GM21576 (cell line): Measurements from ENCODE around the gene BEGAIN.
"Not testable (repeated sequence)": the region's sequence is repeated elsewhere in the genome, so short reads cannot be mapped to it uniquely, and the experiment has no call there.

ENCODE experiments used
- ATAC-seq: cut with Tn5 transposase; IDR thresholded peaks from one replicate; pipeline ENCODE4 v1.9.1; 2021; ENCODE audit warnings: mild to moderate bottlenecking, moderate library complexity; ENCODE audit not compliant: unreplicated experiment

The BEGAIN gene

DNA sequence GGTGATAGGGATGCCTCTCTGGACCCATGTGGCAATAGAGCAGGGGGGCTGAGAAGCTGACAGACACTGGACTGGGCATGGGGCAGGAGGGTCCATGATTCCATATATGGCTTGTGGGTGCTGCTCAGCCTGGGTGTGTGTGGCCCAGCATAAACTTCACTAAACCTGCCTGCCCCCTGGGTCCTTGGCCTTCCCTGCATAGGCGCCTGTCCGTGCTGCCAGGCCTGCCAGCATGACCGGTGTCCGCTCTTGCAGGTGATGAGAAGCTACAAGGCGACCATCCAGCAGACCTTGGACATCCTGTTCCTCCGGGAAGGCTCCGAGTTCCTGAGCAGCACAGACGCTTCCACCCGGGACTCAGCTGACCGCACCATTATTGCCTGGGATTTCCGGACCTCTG is 61.6 kb downstream of the BEGAIN start:
- ATAC-seq, result no peak

DNA sequence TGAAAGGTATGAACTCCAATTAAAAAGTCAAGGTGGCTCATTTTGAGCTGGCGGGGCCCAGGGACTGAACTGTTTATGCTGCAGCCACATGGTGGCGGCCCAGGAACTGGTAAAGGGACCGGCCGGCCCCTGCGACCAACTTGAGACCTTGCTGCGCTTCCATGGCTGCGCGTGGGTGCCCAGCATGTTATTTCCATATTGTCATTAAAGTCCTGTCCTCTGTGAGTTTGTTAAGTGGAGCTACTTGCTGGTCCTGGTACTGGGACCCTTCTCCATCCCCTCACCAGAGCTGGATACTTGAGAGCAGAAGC is 62.3 kb downstream of the BEGAIN start:
- ATAC-seq, result no peak

DNA sequence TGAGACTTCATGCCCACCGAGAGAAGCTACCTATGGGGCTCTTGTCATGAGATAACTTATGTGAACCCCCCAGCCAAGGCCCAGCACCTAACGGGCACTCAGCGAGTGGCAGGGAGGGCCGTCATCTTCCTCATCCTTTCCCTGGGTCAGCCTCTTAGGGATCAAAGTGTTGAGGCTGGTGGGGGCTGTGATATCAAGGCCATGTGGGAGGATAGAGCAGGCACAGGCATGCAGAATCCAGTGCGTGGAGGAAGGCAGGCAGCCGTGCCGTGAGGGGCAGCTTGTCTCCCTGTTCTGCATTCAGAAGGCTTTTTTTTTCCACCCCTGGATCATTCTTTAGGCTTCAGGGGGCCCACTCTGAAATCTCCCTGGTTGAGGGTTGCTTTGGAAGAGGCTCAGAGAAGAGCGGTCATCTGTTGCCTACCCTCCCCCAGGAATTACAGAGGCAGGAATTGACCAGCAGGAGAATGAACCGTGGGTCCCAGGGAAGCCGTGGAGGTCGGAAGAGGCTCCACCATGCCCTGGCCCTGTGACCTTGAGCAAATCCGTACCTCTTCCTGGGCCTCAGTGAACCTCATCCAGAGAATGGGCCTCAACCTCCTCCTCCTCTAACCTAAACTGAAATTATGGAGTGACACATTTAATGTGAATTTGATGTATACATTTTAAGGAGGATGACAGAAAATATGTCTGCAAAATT is 62.8 kb downstream of the BEGAIN start:
- ATAC-seq, result no peak

DNA sequence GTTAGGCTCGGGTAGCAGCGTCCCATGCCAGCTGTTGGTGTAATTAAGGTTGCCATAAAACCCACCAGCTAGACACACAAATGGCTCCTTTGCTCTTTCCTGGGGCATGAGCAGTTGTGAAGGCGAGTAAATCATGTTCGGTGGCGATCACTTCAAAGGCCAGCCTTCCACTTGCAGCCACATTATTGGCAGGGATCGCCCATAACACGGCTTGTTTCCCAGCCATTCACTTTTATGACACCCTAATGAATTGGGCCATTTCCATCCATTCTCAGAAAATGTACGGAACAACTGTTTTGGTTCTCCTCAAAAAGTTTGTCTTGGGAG is 63.4 kb downstream of the BEGAIN start:
- ATAC-seq, result no peak

DNA sequence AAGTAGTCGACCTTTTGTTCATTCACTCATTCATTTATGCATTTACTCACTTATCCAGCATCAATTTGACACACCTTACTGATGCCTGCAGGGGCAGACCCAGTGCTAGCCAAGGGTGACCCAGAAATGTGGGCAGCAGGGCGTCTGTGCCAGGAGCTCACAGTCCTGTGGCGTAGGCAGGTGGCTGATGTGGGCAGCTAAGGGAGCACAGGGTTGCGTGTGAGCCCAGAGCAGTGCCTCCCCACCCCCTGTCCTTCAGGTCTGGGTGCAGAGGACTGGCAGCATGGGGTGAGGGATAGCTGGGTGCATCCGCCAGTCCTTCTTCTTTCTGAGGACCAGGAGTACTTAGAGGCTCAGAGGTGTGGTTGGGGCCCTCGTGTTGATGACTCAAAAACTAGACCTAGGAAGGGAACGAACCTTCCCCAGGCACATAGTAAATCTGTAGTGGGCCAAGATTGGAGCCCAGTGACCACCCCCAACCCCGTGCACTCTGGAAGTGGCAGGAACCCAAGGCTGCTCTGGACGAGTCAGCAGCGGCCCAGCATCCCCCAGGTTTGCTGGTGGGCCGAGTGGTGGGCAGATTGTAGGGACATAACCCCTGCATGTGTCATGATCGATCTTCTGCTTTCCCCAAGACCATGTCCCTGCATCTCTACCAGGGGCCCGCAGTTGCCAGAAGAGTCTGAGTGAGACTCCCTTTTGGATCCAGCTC is 63.9 kb downstream of the BEGAIN start:
- ATAC-seq, result no peak

DNA sequence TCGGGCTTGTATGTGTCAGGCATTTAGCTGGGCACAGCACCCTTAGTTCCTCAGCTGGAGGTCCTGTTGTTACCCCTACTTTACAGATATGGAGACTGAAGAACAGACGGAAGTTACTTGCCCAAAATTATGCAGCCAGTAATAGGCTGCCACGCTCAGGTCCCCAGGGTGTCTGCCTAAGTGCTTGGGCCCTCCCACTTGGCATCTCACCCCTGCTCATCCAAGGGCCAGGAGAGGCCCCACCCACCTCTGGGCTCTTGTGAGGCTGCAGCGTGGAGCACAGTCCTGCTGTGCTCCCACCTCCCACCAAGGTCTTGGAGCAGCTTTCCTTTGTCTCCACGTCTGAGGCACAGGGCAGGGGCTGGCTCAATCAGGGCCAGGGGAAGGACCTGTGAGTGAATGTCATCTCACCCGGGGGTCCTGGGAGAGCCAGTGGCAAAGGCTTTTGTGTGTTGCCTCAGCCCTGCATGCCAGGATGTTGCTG is 64.6 kb downstream of the BEGAIN start:
- no peak for ATAC-seq

DNA sequence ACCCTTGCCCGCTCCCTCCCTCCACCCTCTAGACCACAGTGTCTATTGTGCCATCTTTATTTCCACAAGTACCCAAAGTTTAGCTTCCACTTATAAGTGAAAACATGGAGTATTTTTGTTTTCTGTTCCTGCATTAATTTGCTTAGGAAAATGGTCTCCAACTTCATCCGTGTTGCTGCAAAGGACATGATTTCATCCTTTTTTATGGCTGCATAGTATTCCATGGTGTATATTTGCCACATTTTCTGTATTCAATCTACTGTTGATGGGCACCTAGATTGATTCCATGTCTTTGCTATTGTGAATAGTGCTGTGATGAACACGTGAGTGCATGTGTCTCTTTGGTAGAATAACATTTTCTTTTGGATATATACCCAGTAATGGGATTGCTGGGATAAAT is 81.2 kb downstream of the BEGAIN start:
- ATAC-seq, result not testable (repeated sequence)

DNA sequence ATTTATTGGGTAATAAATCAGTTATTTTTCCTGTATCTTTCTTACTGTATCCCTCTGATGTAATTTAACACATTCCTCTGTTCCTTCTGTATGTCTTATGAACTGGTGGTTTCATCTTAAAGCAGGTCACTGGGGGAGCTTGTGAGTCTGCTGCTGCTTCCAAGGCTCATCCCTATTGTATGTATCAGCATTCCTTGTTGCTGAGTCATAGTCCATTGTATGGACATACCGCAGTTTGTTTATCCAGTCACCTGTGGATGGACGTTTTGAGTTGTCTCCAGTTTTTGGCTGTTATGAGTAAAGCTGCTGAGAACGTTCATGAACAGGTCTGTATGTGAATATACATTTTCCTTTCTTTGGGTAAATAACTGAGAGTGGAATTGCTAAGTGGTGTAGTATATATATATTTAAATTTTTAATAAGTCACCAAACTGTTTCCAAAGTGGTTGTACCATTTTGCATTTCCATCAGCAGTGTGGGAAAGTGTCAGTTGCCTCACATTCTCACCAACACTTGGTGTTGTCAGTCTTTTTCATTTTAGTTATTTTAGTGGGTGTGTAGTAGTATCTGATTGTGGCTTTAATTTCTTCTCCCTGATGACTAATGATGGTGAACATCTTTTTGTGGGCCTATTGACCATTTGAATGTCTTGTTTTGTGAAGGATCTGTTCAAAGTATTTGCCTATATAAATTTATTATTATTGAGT is 82.7 kb downstream of the BEGAIN start:
- no peak for ATAC-seq

DNA sequence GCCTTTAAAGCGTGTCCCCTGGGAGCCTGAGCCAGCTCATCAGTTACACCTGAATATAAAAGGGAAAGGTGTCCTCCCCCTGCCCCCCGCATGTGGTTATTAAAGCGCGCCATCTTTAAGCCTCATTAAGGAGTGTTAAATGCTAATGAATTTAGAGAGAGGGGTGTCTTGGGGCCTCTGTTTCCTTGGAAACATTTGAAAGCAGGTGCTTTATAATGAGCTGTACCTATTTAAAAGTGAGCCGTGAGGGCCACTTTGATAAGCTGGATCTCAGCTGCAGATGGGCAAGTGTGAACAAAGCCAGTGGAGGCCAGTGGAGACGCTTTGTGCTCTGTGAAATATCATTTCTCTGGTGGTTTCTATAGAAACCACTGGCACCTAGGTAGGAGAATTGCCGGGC is 84.0 kb downstream of the BEGAIN start:
- ATAC-seq, result no peak

DNA sequence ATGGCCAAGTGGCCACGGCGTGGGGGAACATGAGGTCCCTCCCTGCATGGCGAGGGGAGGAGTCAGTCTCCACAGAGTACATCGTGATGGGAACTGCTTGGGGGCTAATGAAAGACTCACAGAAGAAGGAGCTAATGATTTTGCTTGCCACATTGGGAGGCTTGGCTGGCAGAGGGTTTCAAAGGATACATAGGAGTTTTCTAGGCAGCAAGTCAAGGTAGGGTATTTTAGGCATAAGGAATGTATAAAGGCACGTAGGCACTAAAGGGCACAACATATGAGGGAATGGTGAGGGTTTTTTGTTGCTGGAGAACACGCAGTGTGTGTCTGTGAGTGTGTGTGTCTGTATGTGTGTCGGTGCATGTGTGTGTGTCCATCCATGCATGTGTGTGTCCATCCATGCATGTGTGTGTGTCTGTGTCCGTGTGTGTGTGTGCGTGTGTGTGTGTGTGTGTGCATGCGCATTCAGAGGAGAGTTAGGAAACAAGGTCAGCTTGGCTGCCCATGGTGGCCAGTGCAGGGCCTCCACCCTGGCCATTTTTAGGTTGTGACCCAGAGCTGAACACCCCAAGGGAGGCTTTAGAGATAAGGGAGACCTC is 84.5 kb downstream of the BEGAIN start:
- ATAC-seq, result no peak

DNA sequence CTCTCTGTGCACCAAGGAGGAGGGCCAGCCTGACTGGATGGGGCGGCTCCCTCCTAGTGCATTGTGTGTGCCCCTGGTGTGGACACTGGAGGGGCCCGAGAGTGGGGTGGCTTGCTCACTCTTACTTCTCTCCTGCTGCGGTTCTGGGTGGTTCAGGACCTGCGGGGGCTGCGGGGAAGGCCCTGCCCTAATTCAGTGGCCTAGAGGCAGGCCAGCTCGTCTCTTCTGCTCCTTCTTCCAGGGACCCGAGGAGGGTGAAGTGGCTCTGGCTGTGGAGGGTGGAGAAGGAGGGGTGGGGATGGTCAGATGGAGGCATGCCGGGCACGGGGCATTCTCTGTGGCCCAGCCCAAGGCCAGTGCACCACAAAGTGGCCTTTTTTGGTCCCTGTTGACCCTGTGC is 87.1 kb downstream of the BEGAIN start:
- no peak for ATAC-seq

DNA sequence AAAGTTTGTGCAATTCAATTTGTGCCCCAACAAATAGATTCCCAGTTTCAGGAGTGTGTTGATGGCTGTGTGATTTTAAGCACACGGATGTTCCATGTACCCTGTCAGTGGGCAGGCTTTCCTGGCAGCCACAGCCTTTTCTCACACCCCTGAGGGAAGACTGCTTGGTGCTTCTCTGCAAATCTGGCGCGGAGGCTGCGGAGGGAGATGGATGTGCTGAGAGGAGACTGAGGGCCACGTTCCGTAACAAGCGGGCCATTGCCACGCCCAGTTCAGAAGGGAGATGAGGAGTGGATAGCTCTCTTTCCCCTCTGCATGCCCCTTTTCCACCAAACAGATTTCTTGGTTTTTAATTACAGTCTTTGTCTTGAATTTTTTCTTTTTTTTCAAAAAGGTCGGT is 89.1 kb downstream of the BEGAIN start:
- ATAC-seq, result no peak

DNA sequence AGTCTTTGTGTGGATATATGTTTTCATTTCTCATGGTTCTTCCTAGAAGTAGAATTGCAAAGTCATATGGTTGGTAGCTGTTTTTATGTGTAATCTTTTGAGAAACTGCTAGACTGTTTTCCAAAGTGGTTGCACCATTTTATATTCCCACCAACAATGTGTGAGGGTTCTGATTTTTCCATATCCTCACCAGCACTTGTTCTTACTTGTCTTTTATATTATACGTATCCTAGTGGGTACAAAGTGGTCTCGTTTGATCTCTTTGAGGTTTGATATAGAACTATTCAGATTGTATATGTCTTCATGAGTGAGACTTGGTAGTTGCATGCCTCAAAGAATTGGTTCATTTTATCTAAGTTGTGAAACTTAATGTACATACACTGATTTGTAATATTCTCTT is 91.3 kb downstream of the BEGAIN start:
- ATAC-seq, result no peak

DNA sequence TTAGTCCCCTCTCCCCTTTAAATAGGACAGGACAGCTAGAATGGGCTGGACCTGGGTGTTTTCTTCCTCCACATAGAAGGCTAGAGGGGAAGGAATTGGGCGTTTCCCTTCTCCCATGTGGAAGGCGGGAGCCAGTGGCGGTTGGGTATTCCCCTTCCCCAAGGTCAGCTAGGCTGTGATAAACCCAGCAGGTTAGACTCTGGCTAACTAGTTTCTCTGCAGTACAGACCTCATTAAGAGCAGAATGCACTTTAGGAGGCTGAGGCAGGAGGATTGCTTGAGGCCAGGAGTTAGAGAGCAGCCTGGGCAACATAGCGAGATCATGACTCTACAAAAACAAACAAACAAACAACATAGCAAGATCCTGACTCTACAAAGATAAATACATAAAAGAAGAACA is 92.6 kb downstream of the BEGAIN start:
- no peak for ATAC-seq

DNA sequence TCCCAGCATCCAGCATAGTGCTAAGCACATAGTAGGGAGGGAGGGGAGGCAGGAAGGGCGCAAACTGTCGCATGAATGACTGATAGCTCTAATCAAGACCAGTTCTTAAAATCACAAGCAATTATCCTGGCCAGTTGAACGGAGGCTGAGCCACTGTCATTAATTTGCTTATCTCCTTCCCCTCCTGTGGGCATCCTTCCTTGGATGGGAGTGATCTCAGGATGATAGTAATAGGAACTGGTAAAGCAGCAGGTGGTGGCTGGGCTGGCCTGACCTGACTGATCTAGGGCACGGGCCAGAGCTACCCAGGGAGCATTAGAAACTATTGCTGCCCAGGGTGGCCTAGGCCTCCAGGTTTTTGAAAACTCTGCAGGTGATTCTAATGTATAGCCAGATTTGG is 97.0 kb downstream of the BEGAIN start:
- ATAC-seq, result no peak

DNA sequence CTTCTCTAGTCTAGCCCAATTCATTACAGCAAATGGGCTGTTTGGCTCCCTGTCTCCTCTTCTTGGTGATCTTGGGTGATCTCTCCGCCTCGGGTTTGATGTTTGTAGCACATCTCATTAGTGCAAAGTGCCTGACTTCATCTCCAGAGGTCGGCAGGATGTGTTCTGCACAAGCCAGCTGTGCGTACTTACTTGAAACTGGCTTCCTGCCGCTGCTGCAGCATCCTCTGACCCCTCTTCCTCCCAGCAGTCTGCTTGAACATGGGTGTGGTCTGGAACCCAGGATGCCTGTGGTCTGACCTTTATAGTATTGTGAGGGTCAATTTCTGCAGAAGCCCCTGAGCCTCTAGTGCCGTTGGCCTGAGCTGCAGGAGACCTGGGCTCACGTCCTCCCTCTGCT is 99.2 kb downstream of the BEGAIN start:
- ATAC-seq, result no peak

DNA sequence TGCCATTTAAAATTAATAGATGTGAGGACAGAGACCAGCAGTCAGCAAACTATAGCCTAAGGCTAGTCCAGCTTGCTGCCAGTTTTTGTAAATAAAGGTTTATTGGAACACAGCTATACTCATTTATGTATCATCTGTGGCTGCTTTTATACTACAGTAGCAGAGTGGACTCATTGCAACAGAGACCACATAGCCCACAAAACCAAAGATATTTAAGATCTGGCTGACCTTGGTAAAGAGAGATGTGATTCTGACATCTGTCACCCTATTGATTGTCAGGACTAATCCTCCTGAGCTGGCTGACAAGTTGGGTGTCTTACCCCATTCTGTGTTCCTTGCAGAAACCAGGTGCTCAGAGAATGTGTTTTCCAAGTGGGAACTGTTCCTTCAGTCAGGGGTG is 99.9 kb downstream of the BEGAIN start:
- no peak for ATAC-seq
